ENCODE measurements around the gene CHADL. TPM values are rescaled to one million over a fixed set of nuclear protein-coding genes. Genes with fewer than 3 reads are reported as not detected.

CHADL gene
- total and polyA plus RNA-seq, 9 of the 15 experiments (the other 6 are each of a cell fraction or from before 2014, with no cell fraction given) = not detected

DNA sequence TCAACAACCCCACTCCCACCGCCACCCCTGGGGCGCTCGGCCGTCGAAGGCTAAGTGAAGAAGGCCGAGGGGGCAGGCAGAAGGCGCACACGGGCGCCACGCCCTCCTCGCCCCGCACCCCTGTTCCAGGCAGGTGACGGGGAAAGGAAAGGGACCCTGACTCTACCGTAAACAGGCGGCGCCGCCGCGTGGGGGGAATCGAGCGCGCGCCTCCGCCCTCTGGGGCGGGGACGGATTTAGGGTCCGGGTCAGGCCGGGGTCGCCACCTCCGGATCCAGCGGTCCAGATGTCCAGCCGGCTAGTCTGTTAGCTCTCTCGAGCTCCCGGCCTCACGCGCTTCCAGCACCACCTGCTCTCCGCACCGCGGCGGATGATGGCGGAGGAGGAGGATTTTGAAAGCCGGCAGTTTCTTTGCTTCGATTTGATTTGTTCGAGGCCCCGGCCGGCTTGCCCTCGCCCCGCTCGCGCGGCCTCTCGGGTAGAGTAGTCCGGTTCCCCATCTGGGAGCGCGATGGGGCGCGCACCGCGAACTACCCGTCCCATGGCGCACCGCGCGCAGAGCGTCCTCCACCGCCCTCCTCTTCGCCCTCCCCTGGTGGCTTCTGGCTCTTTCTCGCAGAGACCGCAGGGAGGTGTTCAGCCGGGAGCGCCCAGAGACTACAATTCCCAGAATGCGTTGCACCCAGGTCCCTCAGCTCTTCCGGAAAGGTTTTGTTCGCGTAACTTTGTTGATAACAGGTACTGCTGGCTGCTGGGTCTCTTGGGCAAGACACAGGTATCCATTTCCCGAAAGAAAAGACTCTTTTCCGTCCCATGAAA is 45.3 kb upstream of the CHADL start, which contains the start of gene RANGAP1 (continued):
- TF ChIP-seq HIVEP1 (CRISPR knock-in tag; IDR thresholded peaks at IDR 0.05) = no peak
- TF ChIP-seq RAD51 (IDR thresholded peaks at IDR 0.05; ENCODE audit: borderline replicate concordance, low read depth) = no peak
- no peak for TF ChIP-seq NR1H2 (CRISPR knock-in tag; IDR thresholded peaks at IDR 0.05)
- TF ChIP-seq FOXA1 (IDR thresholded peaks at IDR 0.05; ENCODE audit: borderline replicate concordance) = no peak
- TF ChIP-seq RFX1 (IDR thresholded peaks at IDR 0.05) = no peak
- TF ChIP-seq, protein P1, sequence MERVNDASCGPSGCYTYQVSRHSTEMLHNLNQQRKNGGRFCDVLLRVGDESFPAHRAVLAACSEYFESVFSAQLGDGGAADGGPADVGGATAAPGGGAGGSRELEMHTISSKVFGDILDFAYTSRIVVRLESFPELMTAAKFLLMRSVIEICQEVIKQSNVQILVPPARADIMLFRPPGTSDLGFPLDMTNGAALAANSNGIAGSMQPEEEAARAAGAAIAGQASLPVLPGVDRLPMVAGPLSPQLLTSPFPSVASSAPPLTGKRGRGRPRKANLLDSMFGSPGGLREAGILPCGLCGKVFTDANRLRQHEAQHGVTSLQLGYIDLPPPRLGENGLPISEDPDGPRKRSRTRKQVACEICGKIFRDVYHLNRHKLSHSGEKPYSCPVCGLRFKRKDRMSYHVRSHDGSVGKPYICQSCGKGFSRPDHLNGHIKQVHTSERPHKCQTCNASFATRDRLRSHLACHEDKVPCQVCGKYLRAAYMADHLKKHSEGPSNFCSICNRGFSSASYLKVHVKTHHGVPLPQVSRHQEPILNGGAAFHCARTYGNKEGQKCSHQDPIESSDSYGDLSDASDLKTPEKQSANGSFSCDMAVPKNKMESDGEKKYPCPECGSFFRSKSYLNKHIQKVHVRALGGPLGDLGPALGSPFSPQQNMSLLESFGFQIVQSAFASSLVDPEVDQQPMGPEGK (CRISPR knock-in tag; IDR thresholded peaks at IDR 0.05; ENCODE audit: borderline replicate concordance) = no peak
- no peak for TF ChIP-seq RHOXF2B (CRISPR knock-in tag; conservative IDR thresholded peaks at IDR 0.05)
- no peak for TF ChIP-seq CUX1 (CRISPR knock-in tag; IDR thresholded peaks at IDR 0.05)
- TF ChIP-seq CEBPG (CRISPR knock-in tag; IDR thresholded peaks at IDR 0.05) = no peak; the same call in 1 of the 2 replicates
- no peak for TF ChIP-seq CEBPG (tag; conservative IDR thresholded peaks at IDR 0.05 in 1 of 2, IDR thresholded peaks at IDR 0.05 in 1 of 2)
- peak; percentile 50; the same call in 1 of the 2 replicates for TF ChIP-seq ATF7 (IDR thresholded peaks at IDR 0.05)
- no peak for TF ChIP-seq HMG20A (CRISPR knock-in tag; conservative IDR thresholded peaks at IDR 0.05)
- no peak for TF ChIP-seq BRCA1 (IDR thresholded peaks at IDR 0.05)
- no peak for TF ChIP-seq BRCA1 (CRISPR knock-in tag; IDR thresholded peaks at IDR 0.05)
- peak; percentile 91 for TF ChIP-seq GABPB1 (CRISPR knock-in tag; IDR thresholded peaks at IDR 0.05)
- TF ChIP-seq TCF7L2 (IDR thresholded peaks at IDR 0.05; ENCODE audit: low read depth, low read length) = no peak
- no peak for TF ChIP-seq ZNF79 (CRISPR knock-in tag; IDR thresholded peaks at IDR 0.05; ENCODE audit: low read depth)
- TF ChIP-seq TRIM28 (IDR thresholded peaks at IDR 0.05) = no peak
- TF ChIP-seq ZKSCAN1 (IDR thresholded peaks at IDR 0.05; ENCODE audit: low read depth, low read length) = no peak
- no peak for TF ChIP-seq RBM15 (IDR thresholded peaks at IDR 0.05; ENCODE audit: insufficient read depth, low read length)
- TF ChIP-seq RFX5 (IDR thresholded peaks at IDR 0.05; ENCODE audit: low read depth, low read length) = no peak
- TF ChIP-seq BHLHE40 (IDR thresholded peaks at IDR 0.05; ENCODE audit: low read length) = no peak
- TF ChIP-seq KDM5B (IDR thresholded peaks at IDR 0.05; ENCODE audit: insufficient replicate concordance, low read depth, low read length) = peak; percentile 47
